Activated T-helper 1 cell treated with anti-CD3 and anti-CD28 coated beads, Interleukin-12 subunit alpha, Interleukin-12 subunit beta, Interleukin-2, Interleukin-4 antibody, amounts not matched to agents 30 ng/mL and 10 ng/mL and 1 ng/mL, durations not matched to agents 14 hours and 24 hours and 36 hours (primary cell): Measurements from ENCODE around the gene RPL26. TPM values are rescaled to one million over a fixed set of nuclear protein-coding genes. Genes with fewer than 3 reads are reported as not detected.
"Not testable (repeated sequence)": the region's sequence is repeated elsewhere in the genome, so short reads cannot be mapped to it uniquely, and the experiment has no call there.

Experiments used
- DNase-seq: peaks from one replicate; pipeline ENCODE4 v3.0.0; 2021; ENCODE audit warnings: low spot score
- H3K27ac Mint-ChIP-seq: one replicate; pipeline ENCODE4 v1.8.0; 2021; ENCODE audit warnings: mild to moderate bottlenecking, mixed read lengths
- H3K27me3 Mint-ChIP-seq: one replicate; pipeline ENCODE4 v1.8.0; 2022; ENCODE audit warnings: mild to moderate bottlenecking, moderate library complexity, mixed read lengths; ENCODE audit not compliant: insufficient read depth
- H3K36me3 Mint-ChIP-seq: one replicate; pipeline ENCODE4 v1.8.0; 2021; ENCODE audit warnings: low read depth, mixed read lengths
- H3K4me1 Mint-ChIP-seq: one replicate; pipeline ENCODE4 v1.8.0; 2021; ENCODE audit warnings: low read depth, mixed read lengths
- H3K4me3 Mint-ChIP-seq: one replicate; pipeline ENCODE4 v1.8.0; 2021; ENCODE audit warnings: mild to moderate bottlenecking, moderate library complexity, mixed read lengths
- H3K9me3 Mint-ChIP-seq: one replicate; pipeline ENCODE4 v1.8.0; 2021; ENCODE audit warnings: mixed read lengths
- intact Hi-C: fragments of 100-400 bp; cut with micrococcal nuclease; formaldehyde crosslinking; loops from one replicate; pipeline ENCODE4 v1.15.1; 2024
- total RNA-seq: library from RNA; stranded (reverse); gene quantifications from 2 replicates; pipeline ENCODE4 v1.2.3, GENCODE V29; 2022

The RPL26 gene
- total RNA-seq, 1 donor from 2014 or later, result 2,163 TPM

DNA sequence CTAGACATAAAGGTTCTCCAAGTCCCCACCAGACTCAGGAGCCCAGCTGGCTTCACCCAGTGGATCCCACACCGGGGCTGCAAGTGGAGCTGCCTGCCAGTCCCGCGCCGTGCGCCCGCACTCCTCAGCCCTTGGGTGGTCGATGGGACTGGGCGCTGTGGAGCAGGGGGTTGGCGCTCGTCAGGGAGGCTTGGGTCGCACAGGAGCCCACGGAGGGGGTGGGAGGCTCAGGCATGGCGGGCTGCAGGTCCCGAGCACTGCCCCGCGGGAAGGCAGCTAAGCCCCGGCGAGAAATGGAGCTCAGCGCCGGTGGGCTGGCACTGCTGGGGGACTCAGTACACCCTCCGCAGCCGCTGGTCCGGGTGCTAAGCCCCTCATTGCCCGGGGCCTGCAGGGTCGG is 36.0 kb downstream of the RPL26 start:
- intact Hi-C loops, DNase-seq, H3K27ac Mint-ChIP-seq, H3K9me3 Mint-ChIP-seq, H3K4me1 Mint-ChIP-seq, H3K36me3 Mint-ChIP-seq, H3K4me3 Mint-ChIP-seq: not testable (repeated sequence)
- peaks cover 14% of the 10 kb centered on the region for H3K27me3 Mint-ChIP-seq

DNA sequence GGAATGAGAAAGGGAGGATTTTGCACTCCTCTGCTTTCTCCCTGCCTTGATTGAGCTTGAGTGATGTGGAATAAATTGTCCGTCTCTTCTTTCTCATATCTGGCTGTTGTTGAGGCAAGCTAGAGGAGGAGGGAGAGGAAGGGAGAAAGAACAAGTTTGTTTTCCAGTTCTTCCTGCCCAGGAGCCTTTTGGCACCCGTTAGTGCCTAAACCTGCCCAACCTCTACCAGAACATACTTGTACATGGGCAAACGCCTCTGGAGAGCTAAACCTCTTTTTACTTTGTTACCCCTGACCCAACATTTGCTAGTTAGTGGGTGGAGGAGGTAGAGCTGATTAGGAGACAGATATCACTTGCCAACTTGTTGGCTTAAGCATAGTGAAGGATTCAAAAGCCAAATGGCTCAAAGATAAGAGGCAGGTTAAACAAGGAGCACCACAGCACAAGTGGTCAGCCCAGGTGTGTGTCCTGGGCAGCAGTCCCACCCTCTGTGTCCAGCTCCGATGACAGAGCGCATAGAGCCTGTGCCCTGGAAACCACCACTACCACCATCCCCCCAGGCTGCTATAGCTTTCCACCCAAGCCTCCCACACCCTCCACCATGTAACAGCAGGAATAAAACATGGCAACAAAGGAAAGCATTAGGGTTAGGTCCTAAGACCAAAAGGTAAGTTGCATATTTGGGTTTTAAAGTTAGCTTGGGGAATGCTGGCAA is 36.9 kb downstream of the RPL26 start:
- intact Hi-C loops, result no loop called here
- Mint-ChIP-seq H3K4me1 (no peaks in the 10 kb centered on the region), H3K4me3 (no peak overlapping the region), H3K27me3 (peaks cover 14% of the 10 kb centered on the region), H3K36me3 (no peaks in the 10 kb centered on the region), H3K27ac (no peak overlapping the region), H3K9me3 (no peaks in the 10 kb centered on the region)
- no peak for DNase-seq

DNA sequence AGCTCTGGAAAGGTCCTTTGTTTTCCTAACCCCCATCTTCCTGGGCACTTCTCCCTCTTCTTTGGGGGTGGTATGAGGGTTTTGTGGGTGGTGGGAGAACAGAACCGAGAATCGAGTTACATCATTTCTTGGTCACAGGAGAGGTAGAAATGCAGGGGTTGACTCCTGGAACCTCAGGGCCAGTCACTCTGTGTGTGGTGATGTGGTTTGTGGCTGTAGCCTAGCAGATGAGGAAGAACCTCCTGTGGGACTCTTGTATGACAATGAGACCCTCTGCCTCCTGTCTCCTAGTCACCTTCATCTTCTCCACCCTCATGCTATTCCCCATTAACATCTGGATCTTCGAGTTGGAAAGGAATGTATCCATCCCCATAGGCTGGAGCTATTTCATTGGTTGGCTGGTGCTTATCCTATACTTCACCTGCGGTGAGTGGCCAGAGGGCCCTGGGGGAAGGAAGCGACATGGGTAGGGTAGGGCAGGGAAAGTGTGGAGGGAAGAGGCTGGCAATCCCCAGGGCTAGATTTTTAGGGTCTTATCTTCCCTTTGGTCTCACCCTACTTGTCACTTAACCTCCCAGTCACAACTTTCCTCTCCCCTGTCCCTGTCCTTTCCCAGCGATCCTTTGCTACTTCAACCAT is 37.8 kb downstream of the RPL26 start:
- H3K27me3 Mint-ChIP-seq, result peaks cover 12% of the 10 kb centered on the region
- no peaks in the 10 kb centered on the region for H3K9me3 Mint-ChIP-seq
- H3K27ac Mint-ChIP-seq, result no peak overlapping the region
- no peak for DNase-seq
- H3K36me3 Mint-ChIP-seq, result no peaks in the 10 kb centered on the region
- intact Hi-C loops, result no loop called here
- H3K4me3 Mint-ChIP-seq, result no peak overlapping the region
- no peaks in the 10 kb centered on the region for H3K4me1 Mint-ChIP-seq

DNA sequence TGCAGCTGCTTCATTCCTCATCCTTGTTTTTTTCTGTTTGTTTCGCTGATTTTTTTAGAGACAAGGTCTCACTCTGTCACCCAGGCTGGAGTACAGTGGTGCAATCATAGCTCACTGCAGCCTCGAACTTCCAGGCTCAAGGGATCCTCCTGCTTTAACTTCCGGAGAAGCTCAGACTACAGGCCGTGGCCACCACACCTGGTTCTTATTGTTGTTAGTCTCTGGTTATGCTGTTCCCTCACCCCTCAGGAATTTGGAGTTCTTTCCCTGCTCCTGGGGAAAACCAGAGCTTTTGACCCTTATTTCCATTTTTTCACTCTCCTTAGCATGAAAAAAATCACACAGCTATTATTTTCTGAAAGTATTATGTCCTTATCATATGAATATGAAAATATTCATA is 41.5 kb downstream of the RPL26 start:
- Mint-ChIP-seq H3K27ac (no peak overlapping the region), H3K4me3 (no peak overlapping the region), H3K9me3 (no peaks in the 10 kb centered on the region), H3K27me3 (peaks cover 14% of the 10 kb centered on the region), H3K36me3 (no peaks in the 10 kb centered on the region), H3K4me1 (peaks cover 13% of the 10 kb centered on the region)
- intact Hi-C loops, result no loop called here
- DNase-seq, result no peak

DNA sequence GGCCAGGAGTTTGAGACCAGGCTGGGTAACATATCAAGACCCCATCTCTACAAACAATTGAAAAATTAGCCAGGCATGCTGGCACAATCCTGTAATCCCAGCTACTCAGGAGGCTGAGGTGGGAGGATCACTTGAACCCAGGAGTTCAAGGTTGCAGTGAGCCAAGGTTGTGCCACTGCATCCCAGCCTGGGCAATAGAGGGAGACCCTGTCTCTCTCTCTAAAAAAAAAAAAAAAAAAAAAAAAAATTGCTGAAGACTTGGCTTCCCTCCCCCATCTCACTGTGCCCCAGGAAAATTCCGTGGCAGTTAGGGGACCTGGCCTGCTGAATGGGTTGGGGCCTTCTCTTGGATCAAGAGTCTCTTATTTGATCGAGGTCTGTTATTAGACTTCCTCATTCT is 43.5 kb downstream of the RPL26 start, which contains the start of gene ODF4:
TSS of gene ODF4 (plus strand) at position 301 of the 400 bp plus-strand sequence. CDS start 212 bp downstream, outside the sequence.
- Mint-ChIP-seq H3K36me3 (no peaks in the 10 kb centered on the region), H3K27me3 (peaks cover 8% of the 10 kb centered on the region), H3K27ac (peak within 1 kb of the TSS; percentile 29), H3K9me3 (no peaks in the 10 kb centered on the region), H3K4me1 (peaks cover 13% of the 10 kb centered on the region), H3K4me3 (no peak within 1 kb of the TSS)
- intact Hi-C loops, result no loop called here
- DNase-seq, result no peak

DNA sequence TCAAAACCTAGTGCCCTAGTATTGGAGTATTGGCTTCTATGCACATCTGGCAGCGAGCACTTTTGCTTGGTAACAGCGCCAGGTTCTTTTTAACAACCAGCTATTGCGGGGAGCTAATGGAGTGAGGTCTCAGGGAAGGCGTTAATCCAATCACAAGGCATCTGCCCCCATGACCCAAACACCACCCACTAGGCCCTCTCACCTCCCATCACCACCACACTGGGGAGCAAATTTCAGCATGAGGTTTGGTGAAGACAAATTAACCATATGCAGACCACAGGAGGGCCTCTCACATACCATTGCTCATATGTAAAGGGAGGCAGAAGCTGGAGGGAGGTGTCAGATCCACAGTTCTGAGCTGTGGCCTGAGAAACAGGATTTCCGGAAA is 44.2 kb downstream of the RPL26 start:
- Mint-ChIP-seq H3K9me3 (no peaks in the 10 kb centered on the region), H3K27me3 (peaks cover 8% of the 10 kb centered on the region), H3K36me3 (no peaks in the 10 kb centered on the region), H3K4me1 (peaks cover 13% of the 10 kb centered on the region), H3K4me3 (no peak overlapping the region), H3K27ac (peak overlapping the region; percentile 29)
- no peak for DNase-seq
- intact Hi-C loops, result no loop called here

DNA sequence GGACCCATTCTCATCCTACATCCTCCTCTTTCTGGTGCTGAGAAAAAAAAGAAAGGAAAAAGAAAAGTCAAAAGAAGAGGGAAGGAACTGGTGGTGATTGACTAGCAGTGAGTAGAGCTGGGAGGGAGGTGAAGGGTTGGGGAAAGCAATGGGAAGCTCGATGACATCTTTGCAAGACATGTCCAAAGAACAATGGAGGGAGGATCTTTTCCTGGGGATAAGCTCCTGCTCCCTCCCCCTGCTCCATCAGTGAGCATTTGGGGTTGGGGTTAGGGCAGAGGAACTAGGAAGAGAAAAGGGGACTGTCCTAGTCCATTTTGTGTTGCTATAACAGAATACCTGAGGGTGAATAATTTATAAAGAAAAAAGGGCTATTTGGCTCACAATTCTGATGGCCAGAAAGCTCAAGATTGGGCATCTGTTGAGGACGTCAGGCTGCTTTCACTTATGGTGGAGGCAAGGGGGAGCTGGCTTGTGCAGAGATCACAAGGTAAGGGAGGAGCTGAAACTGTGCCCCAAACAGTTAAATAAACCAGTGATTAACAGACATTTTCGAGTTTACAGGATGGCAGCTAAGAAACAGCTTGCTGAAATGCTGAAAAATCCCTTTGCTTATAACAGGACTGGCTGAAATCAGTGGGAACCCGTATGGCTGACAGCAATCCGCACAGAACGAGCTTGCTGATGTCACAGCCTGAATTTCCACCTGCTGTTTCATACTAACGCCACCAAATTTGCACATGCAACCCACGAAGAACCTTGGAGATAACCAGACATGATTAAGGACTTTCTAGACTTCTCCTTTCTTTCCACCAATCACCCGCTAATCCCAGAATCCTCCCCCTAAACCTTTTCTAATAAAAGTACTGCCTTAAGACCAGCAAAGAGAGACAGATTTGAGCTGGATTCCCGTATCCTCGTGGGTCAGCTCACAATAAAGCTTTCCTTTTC is 44.9 kb downstream of the RPL26 start:
- H3K4me1 Mint-ChIP-seq, result peaks cover 13% of the 10 kb centered on the region
- intact Hi-C loops, result no loop called here
- peaks cover 8% of the 10 kb centered on the region for H3K27me3 Mint-ChIP-seq
- H3K36me3 Mint-ChIP-seq, result no peaks in the 10 kb centered on the region
- H3K4me3 Mint-ChIP-seq, result no peak overlapping the region
- no peak for DNase-seq
- no peak overlapping the region for H3K27ac Mint-ChIP-seq
- H3K9me3 Mint-ChIP-seq, result no peaks in the 10 kb centered on the region

DNA sequence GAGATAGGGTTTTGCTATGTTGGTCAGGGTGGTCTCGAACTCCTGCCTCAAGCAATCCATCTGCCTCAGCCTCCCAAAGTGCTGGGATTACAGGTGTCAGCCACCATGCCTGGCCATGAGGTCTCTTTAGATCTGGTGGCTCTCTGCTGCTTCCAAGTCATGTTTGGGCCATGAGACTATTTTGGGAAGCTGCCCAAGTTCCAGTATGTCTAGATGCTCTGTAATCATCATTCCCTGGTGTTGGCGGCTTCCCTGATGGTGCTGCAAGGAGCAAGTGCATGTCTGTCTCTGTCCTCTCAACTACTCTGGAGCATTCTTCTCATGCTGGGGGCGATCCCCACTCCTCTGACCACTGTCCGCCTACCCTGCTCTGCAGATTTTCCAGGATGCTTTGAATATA is 49.7 kb downstream of the RPL26 start:
- intact Hi-C loops, result no loop called here
- DNase-seq, result no peak
- H3K27me3 Mint-ChIP-seq, result peaks cover 7% of the 10 kb centered on the region
- no peaks in the 10 kb centered on the region for H3K9me3 Mint-ChIP-seq
- no peak overlapping the region for H3K27ac Mint-ChIP-seq
- H3K4me1 Mint-ChIP-seq, result peaks cover 6% of the 10 kb centered on the region
- no peak overlapping the region for H3K4me3 Mint-ChIP-seq
- H3K36me3 Mint-ChIP-seq, result peaks cover 2% of the 10 kb centered on the region

DNA sequence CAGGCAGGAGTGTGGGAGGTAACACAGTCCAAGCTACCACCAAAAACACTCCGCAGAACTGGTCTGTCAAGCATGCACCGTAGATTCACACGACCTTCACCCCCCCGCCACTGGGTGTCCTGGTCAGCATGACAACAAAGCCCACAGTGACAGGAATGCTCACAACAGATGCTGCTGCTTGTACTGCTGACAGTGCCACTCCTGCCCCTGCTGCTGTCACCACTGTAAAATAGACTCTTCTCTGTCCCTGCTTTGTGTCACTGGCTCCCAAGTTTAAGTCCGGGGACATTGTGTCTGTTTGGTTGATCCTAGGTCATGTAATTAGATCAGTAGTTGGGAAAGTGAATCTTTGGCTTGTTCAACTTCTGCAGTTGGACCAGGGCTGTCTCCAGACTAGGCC is 50.3 kb downstream of the RPL26 start:
- Mint-ChIP-seq H3K27ac (no peak overlapping the region), H3K4me1 (peaks cover under 1% of the 10 kb centered on the region), H3K36me3 (peaks cover 2% of the 10 kb centered on the region), H3K27me3 (peaks cover 7% of the 10 kb centered on the region), H3K9me3 (no peaks in the 10 kb centered on the region), H3K4me3 (no peak overlapping the region)
- no peak for DNase-seq
- intact Hi-C loops, result no loop called here

DNA sequence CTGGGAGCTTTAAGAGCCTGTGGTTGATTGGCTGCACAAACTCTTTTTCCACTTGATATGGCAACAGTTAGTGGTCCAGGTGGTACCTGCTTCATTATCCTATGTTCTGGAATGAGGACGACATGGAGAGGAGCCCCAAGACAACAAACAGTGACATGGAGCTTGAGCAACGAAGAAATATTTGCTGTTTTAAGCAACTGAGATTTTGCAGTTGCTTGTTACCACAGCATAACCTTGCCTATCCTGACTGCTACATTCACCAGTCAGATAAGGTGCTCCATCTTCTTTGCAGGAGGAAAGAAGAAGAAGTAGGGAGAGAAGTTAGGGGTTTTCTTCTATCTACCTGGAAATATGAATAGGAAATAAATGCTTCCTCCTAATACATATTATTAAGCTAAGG is 50.9 kb downstream of the RPL26 start:
- DNase-seq, result no peak
- Mint-ChIP-seq H3K4me3 (no peak overlapping the region), H3K36me3 (peaks cover 2% of the 10 kb centered on the region), H3K9me3 (no peaks in the 10 kb centered on the region), H3K4me1 (no peaks in the 10 kb centered on the region), H3K27me3 (peaks cover 11% of the 10 kb centered on the region), H3K27ac (no peak overlapping the region)
- intact Hi-C loops, result no loop called here
